Measurements from ENCODE around the gene MISFA.
A peak's percentile ranks its signal among the peaks of the same experiment; 100 is the strongest.
"Not testable (repeated sequence)": the region's sequence is repeated elsewhere in the genome, so short reads cannot be mapped to it uniquely, and the experiment has no call there.

MISFA gene

GRCh38 chr11:18634140-18635032 lies 34.8 kb downstream of the MISFA start, which contains the start of gene SPTY2D1:
SPTY2D1 (minus strand) TSS chr11:18634342; CDS start chr11:18634257, 85 bp downstream.
- no peak for TF ChIP-seq ZNF274 (IDR thresholded peaks at IDR 0.05; ENCODE audit: low read depth, low read length)
- H3K4me3 ChIP-seq (ENCODE audit: low read length): peak within 1 kb of the TSS; percentile 93

GRCh38 chr11:18641677-18642076 lies 42.1 kb downstream of the MISFA start:
- no peak overlapping the region for H3K4me3 ChIP-seq (ENCODE audit: low read length)
- no peak for TF ChIP-seq ZNF274 (IDR thresholded peaks at IDR 0.05; ENCODE audit: low read depth, low read length)

DNA sequence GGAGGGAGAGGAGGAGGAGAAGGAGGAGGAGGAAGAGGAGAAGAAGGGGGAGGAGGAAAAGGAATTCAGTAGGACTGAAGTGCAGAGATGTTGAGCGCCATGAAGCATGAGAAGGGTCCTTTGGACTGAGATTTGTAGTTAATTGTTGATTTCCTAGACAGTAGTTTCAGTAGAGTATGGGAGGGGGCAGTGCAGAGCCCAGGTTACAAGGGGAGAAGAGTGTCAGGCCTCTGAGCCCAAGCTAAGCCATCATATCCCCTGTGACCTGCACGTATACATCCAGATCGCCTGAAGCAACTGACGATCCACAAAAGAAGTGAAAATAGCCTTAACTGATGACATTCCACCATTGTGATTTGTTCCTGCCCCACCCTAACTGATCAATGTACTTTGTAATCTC lies 43.4 kb downstream of the MISFA start:
- H3K4me3 ChIP-seq (ENCODE audit: low read length): not testable (repeated sequence)

GRCh38 chr11:18650353-18650752 lies 50.8 kb downstream of the MISFA start:
- H3K4me3 ChIP-seq (ENCODE audit: low read length): no peak overlapping the region
- no peak for TF ChIP-seq ZNF274 (IDR thresholded peaks at IDR 0.05; ENCODE audit: low read depth, low read length)

- TF ChIP-seq ZNF274 (IDR thresholded peaks at IDR 0.05; ENCODE audit: low read depth, low read length): no peak
- H3K4me3 ChIP-seq (ENCODE audit: low read length): no peak overlapping the region; the same call in 1 of the 2 replicates
Measured at GRCh38 chr11:18650859-18651557, 51.4 kb downstream of the MISFA start.
